ENCODE results near the gene CORO2B.
"Not testable (repeated sequence)": the region's sequence is repeated elsewhere in the genome, so short reads cannot be mapped to it uniquely, and the experiment has no call there.

Gene CORO2B

DNA sequence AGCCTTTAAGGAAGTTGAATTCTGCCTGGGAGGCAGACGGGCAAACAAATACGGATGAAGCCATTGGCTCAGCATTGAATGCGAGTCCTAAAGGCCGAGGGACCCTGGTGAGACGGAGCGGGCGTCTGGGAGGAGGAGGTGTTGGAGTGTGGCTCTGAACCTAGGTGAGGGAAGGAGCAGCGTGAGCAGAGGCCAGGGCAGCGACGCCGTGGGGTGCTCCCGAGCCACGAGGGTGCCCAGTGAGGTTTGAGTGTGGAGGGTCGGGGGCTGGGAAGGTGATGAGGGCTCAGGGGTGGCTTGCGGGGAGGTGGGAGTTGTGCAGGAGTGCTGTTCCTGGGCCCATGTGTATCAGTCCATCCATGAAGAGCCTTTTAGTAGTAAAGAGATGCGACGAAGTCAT is 17.0 kb downstream of the CORO2B start:
- no peak for TF ChIP-seq ZNF274 (IDR thresholded peaks at IDR 0.05; ENCODE audit: low read depth, low read length)
- no peak overlapping the region for H3K4me3 ChIP-seq (ENCODE audit: low read length)

DNA sequence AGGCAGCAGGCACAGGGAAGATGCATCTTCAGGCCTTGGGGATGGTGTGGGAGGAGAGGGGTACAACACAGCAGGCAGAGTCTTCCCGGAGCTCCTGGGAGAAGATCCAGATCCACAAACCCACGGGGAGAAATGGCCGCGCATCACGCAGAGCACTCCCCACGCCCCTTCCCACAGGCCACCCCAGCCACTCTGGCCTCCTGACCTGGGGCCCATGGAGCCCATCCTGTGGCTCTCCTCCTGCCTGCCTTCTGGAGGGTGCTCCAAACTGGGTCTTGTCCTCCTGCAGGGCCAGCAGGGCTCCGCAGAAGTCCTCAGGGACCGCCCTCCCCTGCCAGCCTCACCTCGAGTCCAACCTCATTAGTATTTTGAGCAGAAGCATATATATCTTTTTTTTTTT is 17.9 kb downstream of the CORO2B start:
- H3K4me3 ChIP-seq (ENCODE audit: low read length): no peak overlapping the region
- TF ChIP-seq ZNF274 (IDR thresholded peaks at IDR 0.05; ENCODE audit: low read depth, low read length): no peak

DNA sequence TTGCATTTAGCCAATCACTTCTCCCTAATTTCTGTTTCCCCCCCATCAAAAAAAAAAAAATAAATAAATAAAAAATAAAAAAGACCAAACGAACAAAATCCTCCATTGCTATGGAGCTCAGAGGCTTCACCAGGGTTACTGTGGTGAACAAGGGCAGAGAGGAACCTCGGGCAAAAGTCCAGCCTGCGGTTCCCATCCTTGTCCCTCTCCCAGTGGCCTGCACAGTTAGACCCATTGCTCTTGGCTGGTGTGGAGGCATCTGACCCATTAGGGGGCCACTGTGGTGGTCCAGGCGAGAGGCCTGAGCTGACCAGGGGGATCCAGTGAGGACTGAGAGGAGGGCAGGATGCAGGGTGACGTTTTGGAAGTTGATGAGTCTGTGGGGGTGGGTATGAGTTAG is 18.8 kb downstream of the CORO2B start:
- no peak overlapping the region for H3K4me3 ChIP-seq (ENCODE audit: low read length)
- no peak for TF ChIP-seq ZNF274 (IDR thresholded peaks at IDR 0.05; ENCODE audit: low read depth, low read length)

DNA sequence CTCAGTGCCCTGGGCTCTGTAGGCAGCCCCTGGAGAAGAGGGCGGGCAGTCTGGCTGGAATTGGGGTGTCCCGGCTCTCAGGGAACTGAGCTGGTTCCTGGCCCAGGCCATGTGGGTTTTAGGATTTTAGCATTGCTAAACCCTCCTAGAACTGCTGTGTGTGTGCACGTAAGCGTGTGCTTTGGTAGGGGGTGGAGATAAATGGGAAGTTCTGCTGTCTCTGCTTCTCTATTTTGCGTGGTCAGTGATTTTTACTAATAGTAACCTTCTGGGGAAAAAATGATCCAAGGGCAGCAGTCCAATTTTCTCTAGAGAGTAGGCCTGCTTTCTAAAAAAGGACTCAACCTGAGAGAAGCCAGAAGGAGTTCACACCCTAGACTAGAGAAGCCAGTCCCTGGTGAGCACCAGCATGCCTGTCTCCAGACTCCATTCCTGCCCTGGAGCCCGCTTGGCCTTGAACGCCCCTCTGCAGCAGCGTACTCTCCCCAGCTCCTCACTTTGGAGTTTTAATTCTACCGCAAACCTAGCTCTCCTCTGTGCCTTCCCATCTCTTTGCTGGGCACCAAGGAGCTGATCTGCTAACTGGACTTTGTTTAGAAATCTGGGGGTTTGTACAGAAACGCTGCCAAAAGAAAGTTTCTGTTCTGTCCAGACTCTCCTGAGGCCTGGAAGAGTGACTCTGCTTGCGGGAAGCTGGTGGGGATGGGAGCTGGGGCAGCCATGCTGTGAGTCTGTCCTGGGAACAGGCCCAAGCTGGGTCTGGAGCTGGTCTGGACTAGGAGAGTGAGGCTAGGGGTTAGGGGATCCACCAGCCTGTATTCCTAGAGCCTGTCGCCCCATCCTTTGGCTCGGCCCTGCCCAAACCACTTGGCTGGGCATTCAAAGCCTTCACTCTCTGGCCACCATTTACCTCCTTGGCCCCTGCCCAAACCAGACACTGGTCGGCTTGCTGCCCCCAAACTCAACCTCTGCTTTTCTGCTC is 19.7 kb downstream of the CORO2B start:
- no peak for TF ChIP-seq ZNF274 (IDR thresholded peaks at IDR 0.05; ENCODE audit: low read depth, low read length)
- H3K4me3 ChIP-seq (ENCODE audit: low read length): no peak overlapping the region

DNA sequence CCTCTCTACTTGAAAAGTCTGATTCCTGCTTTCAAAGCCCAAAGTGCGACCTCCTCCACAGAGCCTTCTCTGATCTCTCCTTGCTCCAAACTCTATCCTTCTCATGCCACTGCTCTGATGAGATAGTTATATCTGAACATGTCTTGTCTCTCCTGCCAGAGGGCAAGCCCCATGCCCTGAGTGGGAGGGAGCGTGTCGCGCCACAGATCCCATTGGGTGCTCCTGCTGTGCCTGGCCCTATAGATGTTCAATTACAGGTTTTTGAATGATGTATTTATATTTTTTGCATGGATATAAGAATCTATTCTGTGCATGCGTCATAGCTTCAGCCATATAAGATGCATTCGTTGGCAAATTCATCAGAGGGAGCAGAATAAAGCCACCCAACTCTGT is 20.4 kb downstream of the CORO2B start:
- H3K4me3 ChIP-seq (ENCODE audit: low read length): no peak overlapping the region
- no peak for TF ChIP-seq ZNF274 (IDR thresholded peaks at IDR 0.05; ENCODE audit: low read depth, low read length)

DNA sequence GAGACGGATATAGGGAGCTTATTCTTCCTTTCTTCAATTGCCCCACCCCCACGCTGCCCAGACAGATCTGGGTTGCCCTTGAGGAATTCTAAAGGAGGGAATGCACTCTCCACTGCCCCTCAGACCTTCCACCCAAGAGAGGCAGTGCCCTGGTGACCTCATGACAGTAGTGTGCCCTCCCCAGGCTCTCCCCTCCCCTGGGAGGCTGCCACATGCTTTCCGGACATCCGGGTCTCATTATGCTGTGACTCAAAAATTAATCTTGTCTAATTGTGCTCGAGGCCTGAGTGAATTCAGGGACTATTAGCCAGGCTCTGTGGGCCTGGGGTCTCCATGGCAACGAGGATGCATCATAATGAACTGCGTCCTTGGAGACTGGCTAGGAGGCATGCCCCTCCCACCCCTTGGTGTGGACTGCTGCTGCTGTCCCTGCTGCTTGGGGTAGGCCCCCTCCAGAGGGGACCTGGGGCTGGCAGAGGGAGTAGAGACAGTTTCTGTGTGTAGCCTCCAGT is 20.8 kb downstream of the CORO2B start:
- H3K4me3 ChIP-seq (ENCODE audit: low read length): no peak overlapping the region
- TF ChIP-seq ZNF274 (IDR thresholded peaks at IDR 0.05; ENCODE audit: low read depth, low read length): no peak

DNA sequence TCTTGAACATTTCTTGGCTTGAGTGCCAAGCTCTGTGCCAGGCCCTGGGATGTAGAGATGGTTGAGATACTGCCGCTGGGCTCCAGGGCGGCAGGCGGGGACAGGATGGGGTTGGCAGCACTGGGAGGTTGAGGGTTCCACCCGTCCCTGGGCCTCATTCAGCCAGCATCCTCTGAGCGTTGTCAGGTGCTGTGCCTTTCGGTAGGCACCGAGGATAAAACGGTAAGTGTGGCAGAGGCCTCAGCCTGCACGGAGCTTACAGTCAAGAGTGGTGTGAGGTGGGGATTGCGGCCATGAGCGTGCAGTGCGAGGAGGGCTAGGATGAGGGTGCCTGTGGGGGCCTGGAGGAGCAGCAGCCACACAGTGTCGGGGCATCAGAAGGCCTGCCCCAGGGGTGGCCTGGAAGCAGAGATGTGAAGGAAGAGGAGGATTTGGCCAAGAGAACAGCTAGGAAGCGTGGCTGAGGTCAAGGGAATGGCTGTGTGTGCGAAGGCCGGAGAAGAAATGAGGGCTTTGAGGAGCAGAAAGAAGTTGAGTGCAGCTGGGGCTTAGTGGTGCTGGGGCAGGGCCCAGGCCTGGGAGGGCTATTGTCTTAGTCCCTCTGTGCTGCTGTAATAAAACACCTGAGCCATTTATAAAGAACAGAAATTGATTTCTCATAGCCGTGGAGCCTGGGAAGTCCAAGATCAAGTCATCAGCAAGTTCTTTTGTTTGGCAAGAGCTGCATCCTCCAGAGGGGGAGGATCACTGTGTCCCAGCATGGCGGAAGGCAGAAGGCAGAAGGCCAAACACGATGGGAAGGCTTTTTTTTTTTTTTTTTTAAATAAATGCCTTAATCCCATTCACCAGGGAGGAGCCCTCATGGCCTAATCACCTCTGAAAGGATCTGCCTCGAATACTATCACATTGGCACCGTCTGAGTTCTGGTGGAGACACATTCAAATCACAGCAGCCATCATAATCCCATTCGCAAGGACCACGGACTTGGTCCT is 22.7 kb downstream of the CORO2B start:
- TF ChIP-seq ZNF274 (IDR thresholded peaks at IDR 0.05; ENCODE audit: low read depth, low read length): no peak
- H3K4me3 ChIP-seq (ENCODE audit: low read length): no peak overlapping the region

DNA sequence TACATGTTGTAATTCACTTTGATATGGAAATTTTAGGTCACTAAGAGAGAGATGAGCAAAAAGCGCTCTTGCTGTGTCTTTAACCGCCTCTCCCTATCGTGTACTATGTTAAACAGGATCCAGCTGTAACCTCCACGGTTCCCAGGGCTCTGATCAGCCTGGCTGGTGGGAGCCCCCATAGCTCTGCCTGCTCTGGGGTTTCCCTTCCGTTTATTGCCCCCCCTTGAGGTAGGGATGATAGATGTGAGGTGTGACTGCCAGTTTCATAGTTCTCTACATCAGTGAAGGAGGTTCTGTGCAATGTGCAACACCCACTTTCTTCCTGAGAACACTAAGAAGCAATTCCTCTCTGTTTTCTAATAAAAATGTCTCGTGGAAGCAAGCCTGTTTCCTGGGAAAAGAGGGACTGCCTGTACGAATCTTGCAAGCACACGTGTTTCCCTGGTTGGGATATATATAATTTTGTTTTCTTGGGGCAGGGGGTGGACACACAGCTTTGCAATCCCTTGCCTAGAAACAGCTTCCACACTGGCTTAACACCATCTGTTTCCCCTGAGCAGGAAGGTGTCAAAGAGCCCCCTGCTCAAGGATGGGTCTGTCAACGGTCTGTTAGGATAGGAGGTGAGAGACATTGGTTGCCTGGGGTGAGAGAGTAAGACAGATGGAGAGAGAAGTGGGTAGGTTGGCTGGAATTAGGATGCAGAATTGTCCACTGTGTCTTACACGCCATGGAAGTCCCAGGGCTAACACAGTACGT is 23.8 kb downstream of the CORO2B start:
- no peak overlapping the region for H3K4me3 ChIP-seq (ENCODE audit: low read length)
- no peak for TF ChIP-seq ZNF274 (IDR thresholded peaks at IDR 0.05; ENCODE audit: low read depth, low read length)

DNA sequence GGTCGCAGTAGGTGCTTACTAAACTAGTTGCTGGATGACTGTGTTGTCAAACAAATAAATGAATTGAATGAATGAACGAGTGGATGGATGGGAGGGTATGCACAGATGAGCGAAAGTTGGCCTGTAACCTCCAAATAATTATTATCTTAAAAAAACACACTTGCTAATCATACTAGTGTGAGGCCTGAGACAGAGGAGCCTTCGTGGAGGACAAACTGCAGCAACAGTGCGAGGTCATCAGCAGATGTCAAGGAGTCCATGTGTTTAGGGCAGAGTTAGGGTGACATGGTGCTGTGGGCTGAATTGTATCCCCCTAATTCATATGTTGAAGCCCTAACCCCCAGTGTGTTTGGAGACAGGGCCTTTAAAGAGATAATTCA is 24.4 kb downstream of the CORO2B start:
- no peak overlapping the region for H3K4me3 ChIP-seq (ENCODE audit: low read length)
- TF ChIP-seq ZNF274 (IDR thresholded peaks at IDR 0.05; ENCODE audit: low read depth, low read length): no peak

DNA sequence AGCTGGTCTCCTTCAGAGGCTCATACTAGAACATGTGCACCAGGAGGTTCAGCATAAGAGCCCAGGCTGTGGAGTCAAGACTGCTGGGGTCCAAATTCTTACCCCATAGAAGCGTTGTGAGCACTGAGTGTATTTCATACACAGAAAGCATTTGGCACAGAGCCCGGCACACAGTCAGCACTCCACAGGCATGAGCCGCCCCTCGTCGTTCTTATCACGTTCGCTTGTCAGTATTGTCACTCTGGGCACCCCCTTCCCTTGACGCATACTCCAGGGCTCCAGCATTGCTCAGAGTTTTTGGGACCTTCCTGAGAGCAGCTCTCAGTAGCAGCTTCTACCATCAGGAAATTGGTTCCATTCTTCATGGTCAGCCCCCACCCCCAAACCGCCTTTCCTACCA is 25.2 kb downstream of the CORO2B start:
- no peak overlapping the region for H3K4me3 ChIP-seq (ENCODE audit: low read length)
- TF ChIP-seq ZNF274 (IDR thresholded peaks at IDR 0.05; ENCODE audit: low read depth, low read length): no peak

DNA sequence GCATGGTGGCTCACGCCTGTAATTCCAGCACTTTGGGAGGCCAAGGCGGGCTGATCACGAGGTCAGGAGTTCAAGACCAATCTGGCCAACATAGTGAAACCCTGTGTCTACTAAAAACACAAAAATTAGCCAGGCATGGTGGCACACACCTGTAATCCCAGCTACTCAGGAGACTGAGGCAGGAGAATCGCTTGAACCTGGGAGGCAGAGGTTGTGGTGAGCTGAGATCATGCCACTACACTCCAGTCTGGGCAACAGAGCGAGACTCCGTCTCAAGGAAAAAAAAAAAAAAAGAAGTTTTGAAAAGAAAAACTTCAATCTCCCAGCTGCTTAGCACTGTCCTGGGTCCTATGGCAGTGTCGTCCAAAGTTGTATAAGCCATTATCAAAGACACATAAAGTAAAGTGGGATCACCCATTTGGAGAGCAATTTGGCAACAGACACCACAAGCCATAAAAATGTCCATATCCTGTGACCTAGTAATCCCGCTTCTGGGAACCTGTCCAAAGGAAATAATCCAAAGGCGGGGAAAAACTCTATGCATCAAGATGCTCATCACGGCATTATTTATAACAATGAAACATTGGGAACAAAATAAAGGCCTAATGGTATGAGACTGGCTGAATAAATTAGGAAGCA is 26.2 kb downstream of the CORO2B start:
- H3K4me3 ChIP-seq (ENCODE audit: low read length): not testable (repeated sequence)

DNA sequence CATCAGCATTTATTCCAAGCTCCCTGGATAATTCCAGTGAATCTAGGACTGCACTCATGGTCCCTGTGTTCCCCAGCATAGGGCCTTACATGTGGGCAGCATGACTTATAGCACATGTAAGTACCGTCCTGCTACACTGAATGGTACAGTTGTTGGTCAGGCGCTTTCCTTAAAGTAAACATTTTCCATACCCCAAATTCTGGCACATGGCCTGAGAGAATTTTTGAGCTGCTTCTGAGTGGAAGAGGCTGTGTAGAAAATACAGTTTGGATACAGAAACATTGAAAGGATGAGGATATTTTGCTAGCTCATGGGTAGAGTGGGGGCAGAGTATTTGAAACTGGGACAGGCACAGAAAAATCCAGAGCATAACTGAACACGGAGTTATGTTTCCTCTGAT is 27.6 kb downstream of the CORO2B start:
- no peak for TF ChIP-seq ZNF274 (IDR thresholded peaks at IDR 0.05; ENCODE audit: low read depth, low read length)
- no peak overlapping the region for H3K4me3 ChIP-seq (ENCODE audit: low read length)

DNA sequence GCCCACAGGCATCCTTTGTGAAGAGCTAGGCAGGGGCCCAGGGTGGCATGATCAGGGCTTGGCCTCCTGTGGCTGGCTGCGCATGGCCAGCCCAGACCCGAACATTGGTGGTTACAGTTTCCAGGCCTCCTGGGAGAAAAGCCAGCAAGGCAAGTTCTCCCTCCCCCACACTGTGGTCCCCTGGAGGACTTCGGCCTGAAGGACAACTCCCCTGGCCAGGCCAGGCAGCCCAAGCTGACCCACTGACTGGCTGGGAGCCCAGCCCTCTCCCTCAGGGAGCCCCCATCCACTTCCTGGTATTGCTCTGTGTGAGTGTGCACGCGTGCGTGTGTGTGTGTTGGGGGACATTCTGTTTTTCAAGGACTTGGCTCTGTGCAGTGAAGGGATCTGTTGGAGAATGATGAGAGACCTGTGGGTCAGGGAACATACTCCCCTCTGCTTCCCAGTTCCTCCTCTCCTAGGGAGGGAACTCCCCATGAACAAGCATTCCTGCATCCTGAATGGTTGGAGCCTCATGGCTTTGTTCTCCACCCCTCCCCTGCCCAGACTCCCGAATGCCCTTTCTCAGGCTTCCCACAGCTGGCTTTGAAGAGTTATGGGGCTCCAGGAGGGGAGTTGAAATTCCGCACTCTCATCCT is 29.5 kb downstream of the CORO2B start:
- H3K4me3 ChIP-seq (ENCODE audit: low read length): no peak overlapping the region

More for the DNA sequence above, 29.5 kb downstream of the CORO2B start:
- no peak for TF ChIP-seq ZNF274 (IDR thresholded peaks at IDR 0.05; ENCODE audit: low read depth, low read length)
